NCI-H146 treated with DMSO at 0.1 percent for 48 hours (cell line): ENCODE measurements around the gene GOSR2.
"Not testable (repeated sequence)": the region's sequence is repeated elsewhere in the genome, so short reads cannot be mapped to it uniquely, and the experiment has no call there.

Source experiments
- DNase-seq: peaks from one replicate; lab custom pipeline; 2025; ENCODE audit not compliant: unreplicated experiment; lab: John Stamatoyannopoulos, UW

Gene GOSR2

DNA sequence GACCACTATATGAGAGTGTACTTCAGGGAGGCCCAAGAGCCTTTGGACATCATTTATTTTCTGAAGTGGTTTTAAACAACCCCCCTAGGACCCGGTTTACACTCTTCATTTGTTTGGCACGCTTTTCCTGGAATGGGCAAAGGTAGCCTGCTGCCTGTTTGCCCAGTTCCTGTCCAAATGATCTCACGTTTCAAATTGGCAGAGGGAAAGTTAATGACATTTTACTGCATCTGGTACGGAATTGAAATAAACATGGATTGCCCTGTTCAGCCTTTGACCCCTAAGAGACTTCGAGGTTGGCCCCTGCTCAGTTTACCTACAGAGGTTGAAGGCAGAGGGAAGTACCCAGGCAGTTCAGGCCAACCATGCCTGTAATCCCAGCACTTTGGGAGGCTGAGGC, 61.9 kb downstream of the GOSR2 start:
- no peak for DNase-seq

DNA sequence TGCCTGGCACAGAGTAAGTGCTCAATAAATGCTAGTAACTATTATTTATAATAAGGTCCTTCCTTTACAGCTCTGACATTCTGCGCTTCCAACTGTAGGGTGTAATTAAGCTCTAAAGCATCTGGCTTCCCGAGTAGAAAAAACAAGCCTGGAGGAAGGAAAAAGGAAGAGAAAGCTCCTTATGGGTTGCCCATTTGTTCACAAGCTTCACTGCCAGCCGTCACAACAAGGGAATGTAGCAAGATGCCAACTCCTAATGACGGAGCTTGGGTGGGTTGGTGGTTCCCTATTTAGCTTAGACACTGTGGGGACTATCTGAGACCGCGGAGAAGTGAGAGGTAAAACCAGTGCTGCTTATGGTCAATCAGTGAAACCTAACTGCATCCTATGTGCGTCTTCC, 63.4 kb downstream of the GOSR2 start:
- DNase-seq = no peak

DNA sequence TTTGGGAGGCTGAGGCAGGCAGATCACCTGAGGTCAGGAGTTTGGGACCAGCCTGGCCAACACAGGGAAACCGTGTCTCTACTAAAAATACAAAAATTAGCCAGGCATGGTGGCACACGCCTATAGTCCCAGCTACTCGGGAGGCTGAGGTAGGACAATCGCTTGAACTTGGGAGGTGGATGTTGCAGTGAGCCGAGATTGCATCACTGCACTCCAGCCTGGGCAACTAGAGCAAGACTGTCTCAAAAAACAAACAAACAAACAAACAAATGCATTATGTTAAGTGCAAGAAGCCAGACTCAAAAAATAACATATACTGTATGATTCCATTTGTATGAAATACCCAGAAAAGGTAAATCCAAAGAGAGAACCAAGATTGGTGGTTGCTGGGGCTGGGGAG, 65.0 kb downstream of the GOSR2 start:
- not testable (repeated sequence) for DNase-seq

DNA sequence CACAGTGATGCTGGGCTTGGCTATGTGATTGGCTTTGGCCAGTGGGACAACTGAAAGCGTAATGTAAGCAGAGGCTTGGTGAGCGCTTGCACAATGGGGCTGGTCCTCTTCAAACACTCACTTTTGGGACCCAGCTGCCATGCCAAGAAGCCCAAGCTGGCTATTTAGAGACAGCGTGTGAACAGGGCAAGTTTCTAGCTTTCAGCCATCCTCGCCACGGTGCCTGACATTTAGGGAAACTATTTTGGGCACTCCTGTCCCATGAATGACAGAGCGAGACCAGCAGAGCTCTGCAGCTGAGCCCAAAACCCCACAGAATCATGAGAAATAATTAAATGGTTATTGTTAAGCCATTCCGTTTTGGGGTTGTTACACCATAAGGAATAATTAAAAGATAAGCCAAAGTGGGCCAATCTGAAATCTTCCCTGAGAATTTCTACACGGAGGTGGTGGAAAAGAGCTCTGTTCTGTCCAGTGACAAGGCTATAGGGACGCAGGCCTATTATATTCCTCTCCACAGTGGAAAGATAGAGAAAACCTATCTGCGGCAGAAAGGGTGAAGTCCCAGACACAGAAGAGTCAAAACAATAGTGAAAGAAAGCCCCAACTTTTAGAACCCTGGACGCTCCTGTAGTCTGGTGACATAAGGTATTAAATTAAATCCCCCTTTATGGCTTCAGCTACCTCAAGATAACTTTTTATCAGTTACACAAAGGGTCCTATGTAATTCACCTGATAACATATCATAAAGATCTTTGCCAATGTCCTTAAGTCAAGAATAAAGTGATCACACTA, 66.9 kb downstream of the GOSR2 start:
- no peak for DNase-seq

DNA sequence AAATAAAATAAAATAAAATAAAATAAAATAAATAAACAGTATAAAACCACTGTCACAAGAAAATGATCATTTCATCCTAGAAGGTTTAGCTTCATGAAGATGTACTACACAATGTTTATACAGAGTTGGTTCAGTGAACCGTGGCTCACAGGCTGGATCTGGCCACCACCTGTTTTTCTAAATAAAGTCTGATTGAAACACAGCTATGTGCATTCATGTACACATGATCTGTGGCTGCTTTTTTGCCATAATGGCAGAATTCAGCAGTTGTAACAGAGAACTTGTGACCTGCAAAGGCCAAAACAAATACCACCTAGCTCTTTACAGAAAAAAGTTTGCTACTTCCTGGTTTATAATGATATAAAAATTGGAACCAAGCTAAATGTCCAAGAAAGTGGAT, 68.7 kb downstream of the GOSR2 start:
- DNase-seq = no peak
